ENCODE data around the gene ARHGEF37.
A peak's percentile ranks its signal among the peaks of the same experiment; 100 is the strongest.
"Not testable (repeated sequence)": the region's sequence is repeated elsewhere in the genome, so short reads cannot be mapped to it uniquely, and the experiment has no call there.

Gene ARHGEF37, protein sequence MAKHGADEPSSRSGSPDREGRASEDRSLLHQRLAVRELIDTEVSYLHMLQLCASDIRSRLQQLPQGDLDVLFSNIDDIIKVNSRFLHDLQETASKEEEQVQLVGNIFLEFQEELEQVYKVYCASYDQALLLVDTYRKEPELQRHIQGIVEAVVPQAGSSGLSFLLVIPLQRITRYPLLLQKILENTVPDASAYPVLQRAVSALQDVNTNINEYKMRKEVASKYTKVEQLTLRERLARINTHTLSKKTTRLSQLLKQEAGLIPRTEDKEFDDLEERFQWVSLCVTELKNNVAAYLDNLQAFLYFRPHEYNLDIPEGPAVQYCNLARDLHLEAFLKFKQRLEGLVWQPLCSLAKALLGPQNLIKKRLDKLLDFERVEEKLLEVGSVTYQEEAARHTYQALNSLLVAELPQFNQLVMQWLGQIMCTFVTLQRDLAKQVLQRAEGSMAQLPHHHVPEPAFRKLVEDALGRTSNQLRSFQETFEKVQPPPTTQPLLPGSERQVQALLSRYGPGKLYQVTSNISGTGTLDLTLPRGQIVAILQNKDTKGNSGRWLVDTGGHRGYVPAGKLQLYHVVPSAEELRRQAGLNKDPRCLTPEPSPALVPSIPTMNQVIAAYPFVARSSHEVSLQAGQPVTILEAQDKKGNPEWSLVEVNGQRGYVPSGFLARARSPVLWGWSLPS

GRCh38 chr5:149581192-149581861, at the start of gene ARHGEF37:
ARHGEF37 (plus strand) TSS chr5:149581498; CDS start chr5:149597770, 16,272 bp downstream.
- no peak for DNase-seq (ENCODE audit: low read depth)

GRCh38 chr5:149532413-149532812, 48.9 kb upstream of the ARHGEF37 start:
- no peak for DNase-seq (ENCODE audit: low read depth)

DNA sequence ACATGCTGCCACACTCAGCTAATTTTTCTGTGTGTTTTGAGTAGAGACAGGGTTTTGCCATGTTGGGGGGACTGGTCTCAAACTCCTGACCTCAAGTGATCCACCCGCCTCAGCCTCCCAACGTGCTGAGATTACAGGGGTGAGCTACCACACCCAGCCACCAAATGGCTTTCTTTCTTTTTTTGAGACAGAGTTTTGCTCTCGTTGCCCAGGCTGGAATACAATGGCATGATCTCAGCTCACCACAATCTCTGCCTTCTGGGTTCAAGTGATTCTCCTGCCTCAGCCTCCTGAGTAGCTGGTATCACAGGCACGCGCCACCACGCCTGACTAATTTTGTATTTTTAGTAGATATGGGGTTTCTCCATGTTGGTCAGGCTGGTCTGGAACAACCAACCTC, 45.5 kb upstream of the ARHGEF37 start:
- not testable (repeated sequence) for DNase-seq (ENCODE audit: low read depth)

DNA sequence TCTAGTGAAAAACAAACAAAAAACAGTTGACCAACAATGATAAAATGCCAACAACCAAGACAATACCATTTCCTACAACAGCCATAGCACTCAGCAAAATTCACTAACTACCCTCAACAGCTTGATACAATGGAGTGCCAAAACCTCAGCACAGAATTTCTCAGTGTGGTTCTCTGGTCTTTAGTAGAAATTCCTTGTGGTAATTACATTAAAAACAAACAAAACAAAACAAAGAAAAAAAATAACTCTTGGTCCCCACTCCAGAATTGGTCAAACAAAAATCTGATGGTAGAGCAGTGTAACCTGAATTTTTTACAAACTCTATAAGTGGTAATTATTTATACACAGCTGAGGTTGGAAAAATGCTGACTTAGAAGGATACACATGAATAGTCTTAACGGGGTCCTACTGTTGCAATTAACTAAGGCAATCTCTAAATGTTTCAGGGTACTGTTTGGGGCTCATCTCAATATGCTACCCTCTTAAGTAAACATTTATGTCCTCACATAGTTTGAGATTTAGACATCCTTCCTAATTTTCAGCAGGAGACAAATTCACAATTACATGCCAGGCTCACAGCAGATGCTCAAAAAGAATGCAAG, 43.8 kb upstream of the ARHGEF37 start:
- no peak for DNase-seq (ENCODE audit: low read depth)

GRCh38 chr5:149540089-149540488, 41.2 kb upstream of the ARHGEF37 start:
- no peak for DNase-seq (ENCODE audit: low read depth)

- DNase-seq (ENCODE audit: low read depth) = no peak
Measured at GRCh38 chr5:149541893-149542292, 39.4 kb upstream of the ARHGEF37 start.

DNA sequence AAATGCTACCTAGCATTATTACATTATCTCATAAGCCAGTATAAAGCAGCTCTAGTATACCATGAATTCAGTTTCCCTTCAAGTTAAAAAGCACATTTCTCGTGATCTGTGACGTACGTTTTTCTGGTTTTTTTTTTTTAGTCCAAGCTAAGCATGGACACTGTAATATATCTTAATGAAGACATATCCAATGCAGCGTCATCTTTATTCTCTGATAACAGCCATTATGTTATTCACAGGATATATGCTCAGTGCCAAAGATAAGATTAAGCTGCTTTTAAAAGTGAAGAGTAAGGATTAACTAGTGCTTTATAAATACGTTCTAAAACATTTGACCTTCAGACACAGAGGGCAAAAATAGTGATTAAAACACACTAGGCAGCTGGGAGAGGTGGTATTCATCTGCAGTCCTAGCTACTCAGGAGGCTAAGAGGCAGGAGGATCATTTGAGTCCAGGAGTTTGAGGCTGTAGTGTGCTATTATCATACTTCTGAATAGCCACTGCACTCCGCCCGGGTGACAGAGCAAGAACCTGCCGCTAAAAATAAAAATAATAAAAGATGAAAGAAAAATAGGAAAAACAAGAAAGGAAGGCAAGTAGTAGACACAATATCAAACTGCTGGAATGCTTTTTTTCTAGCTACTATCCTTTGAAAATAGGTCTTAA, 37.8 kb upstream of the ARHGEF37 start:
- no peak for DNase-seq (ENCODE audit: low read depth)

- no peak for DNase-seq (ENCODE audit: low read depth)
Measured at GRCh38 chr5:149544028-149544420, 37.3 kb upstream of the ARHGEF37 start.

GRCh38 chr5:149545327-149545726, 36.0 kb upstream of the ARHGEF37 start:
- no peak for DNase-seq (ENCODE audit: low read depth)

GRCh38 chr5:149546974-149547373, 34.3 kb upstream of the ARHGEF37 start:
- no peak for DNase-seq (ENCODE audit: low read depth)

GRCh38 chr5:149549461-149550267, 31.6 kb upstream of the ARHGEF37 start:
- DNase-seq (ENCODE audit: low read depth) = no peak

DNA sequence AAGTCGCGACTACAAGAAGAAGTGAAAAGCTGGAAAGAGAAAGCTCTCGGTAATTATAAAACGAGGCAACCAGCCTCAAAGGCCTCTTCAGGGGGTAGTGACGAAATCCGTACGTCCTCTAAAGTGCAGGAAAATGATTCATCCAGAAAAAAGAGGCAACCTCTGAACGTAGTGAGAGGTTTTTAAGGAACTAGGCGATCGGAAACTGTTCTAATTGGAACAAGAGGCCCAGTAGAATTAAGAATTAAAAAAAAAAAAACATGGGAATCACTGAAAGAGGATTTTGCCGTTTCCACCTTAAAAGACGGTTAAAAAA, 31.1 kb upstream of the ARHGEF37 start:
- no peak for DNase-seq (ENCODE audit: low read depth)

GRCh38 chr5:149550594-149551226, 30.6 kb upstream of the ARHGEF37 start:
- no peak for DNase-seq (ENCODE audit: low read depth)

GRCh38 chr5:149551227-149552037, 29.9 kb upstream of the ARHGEF37 start, which contains the start of gene CSNK1A1:
CSNK1A1 (minus strand) TSS chr5:149551439; CDS start chr5:149550964, 475 bp downstream.
- peak; percentile 99 for DNase-seq (ENCODE audit: low read depth)

GRCh38 chr5:149552038-149552494, 29.2 kb upstream of the ARHGEF37 start:
- no peak for DNase-seq (ENCODE audit: low read depth)

DNA sequence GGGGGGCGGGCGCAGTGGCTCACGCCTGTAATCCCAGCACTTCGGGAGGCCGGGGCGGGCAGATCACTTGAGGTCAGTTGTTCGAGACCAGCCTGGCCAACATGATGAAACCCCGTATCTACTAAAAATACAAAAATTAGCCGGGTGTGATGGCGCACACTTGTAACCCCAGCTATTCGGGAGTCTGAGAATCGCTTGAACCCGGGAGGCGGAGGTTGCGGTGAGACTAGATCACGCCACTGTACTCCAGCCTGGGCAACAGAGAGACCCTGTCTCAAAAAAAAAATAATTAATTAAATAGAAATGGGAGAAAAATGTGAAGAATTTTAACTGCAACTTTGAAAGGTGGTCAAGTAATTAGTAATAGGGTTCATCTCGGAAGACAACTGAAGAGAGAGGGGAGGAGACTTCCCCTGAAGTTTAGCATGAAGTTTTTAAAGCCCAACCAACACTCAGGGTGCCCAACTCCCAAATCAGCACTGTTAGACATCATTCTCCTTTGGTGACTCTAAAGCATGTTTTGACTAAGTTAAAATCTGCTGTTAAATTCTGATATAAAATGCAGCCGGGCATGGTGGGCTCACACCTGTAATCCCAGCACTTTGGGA, 28.6 kb upstream of the ARHGEF37 start:
- DNase-seq (ENCODE audit: low read depth) = no peak

DNA sequence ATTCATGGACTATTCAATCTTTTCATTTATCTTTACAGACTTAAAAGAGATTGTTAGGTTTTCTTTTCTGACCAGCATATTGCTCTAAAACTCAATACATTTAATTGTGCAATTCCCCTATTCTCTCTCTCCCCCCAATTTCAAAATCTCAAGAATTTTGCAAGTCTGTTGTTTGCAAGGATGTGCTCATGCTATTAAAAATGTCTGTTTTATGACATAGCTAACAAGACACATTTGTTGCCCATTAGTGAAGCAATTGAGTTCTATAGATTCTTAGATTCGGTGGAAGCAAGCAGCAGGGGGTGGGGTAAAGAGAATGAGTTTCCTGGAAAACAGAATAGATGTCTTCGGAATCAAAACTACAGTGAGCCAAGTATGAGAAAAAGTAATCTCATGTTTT, 21.6 kb upstream of the ARHGEF37 start:
- no peak for DNase-seq (ENCODE audit: low read depth)

- no peak for DNase-seq (ENCODE audit: low read depth)
Measured at GRCh38 chr5:149561848-149562247, 19.4 kb upstream of the ARHGEF37 start.

- no peak for DNase-seq (ENCODE audit: low read depth)
Measured at GRCh38 chr5:149563466-149563865, 17.8 kb upstream of the ARHGEF37 start.
